Endothelial cell of umbilical vein (primary cell): ENCODE data around the gene CNTNAP2.

Experiments used
- EZH2 ChIP-seq: IDR thresholded peaks from 2 replicates; pipeline ENCODE4 v1.6.1; 2012; ENCODE audit warnings: borderline replicate concordance, low read depth, mild to moderate bottlenecking, moderate library complexity, low read length, inconsistent platforms; ENCODE audit not compliant: severe bottlenecking
- FOS ChIP-seq: IDR thresholded peaks from 2 replicates; pipeline ENCODE4 v1.6.1; 2011; ENCODE audit warnings: mild to moderate bottlenecking, low read length, moderate library complexity, borderline replicate concordance; ENCODE audit not compliant: insufficient read depth
- GATA2 ChIP-seq: IDR thresholded peaks from 2 replicates; pipeline ENCODE4 v1.7.0; 2011; ENCODE audit warnings: low read depth, mild to moderate bottlenecking, moderate library complexity, mixed read lengths, low read length; ENCODE audit not compliant: insufficient read length, insufficient read depth
- JUN ChIP-seq: IDR thresholded peaks from 2 replicates; pipeline ENCODE4 v1.6.1; 2011; ENCODE audit warnings: borderline replicate concordance, low read depth; ENCODE audit not compliant: insufficient read length, insufficient read depth
- MYC ChIP-seq: IDR thresholded peaks from one replicate; pipeline ENCODE4 v1.6.1; 2011; ENCODE audit warnings: mild to moderate bottlenecking, low read depth, low read length
- POLR2A ChIP-seq: IDR thresholded peaks from 2 replicates; pipeline ENCODE4 v1.6.1; 2012; ENCODE audit warnings: low read depth, mild to moderate bottlenecking, control low read depth, low read length
- POLR2AphosphoS5 ChIP-seq: IDR thresholded peaks from 2 replicates; pipeline ENCODE4 v1.6.1; 2012; ENCODE audit warnings: low read depth, mild to moderate bottlenecking, control low read depth, low read length, moderate library complexity; ENCODE audit not compliant: insufficient read depth
- TF ChIP-seq, protein P1 (sequence below), 2 donors: IDR thresholded peaks; 1 replicate in 1 of 2; 2 replicates in 1 of 2; pipeline ENCODE4 v1.5.1; 2011; ENCODE audit warnings: low read length in 2 of 2, mild to moderate bottlenecking in 2 of 2, moderate library complexity in 2 of 2, control low read depth in 1 of 2, inconsistent platforms in 1 of 2, low read depth in 1 of 2; ENCODE audit not compliant: insufficient read depth in 1 of 2; ENCODE audit errors: extremely low read depth in 1 of 2
- TF ChIP-seq, protein P2 (sequence below): IDR thresholded peaks from 2 replicates; pipeline ENCODE4 v1.6.1; 2011; ENCODE audit not compliant: insufficient read depth, insufficient read length

DNA sequence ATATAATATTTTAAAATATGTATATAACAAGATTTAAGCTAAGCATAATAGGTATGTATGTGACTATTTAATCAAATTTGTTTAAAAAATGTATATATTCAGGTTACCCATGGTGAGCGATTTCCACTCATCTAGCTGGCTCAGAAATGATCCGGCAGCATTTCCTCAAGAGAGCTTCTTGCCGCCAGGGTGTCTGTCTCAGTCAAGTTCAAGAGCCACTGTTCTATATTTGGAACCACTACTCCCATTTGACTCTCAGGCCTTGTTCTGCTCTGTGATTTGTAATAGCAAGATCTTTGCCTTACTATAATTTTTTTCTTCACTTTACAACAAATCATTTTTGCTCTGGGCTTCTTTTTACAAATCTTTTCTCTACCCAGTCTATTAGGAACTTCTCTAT lies 48.7 kb upstream of the CNTNAP2 start:
- TF ChIP-seq, protein P1, sequence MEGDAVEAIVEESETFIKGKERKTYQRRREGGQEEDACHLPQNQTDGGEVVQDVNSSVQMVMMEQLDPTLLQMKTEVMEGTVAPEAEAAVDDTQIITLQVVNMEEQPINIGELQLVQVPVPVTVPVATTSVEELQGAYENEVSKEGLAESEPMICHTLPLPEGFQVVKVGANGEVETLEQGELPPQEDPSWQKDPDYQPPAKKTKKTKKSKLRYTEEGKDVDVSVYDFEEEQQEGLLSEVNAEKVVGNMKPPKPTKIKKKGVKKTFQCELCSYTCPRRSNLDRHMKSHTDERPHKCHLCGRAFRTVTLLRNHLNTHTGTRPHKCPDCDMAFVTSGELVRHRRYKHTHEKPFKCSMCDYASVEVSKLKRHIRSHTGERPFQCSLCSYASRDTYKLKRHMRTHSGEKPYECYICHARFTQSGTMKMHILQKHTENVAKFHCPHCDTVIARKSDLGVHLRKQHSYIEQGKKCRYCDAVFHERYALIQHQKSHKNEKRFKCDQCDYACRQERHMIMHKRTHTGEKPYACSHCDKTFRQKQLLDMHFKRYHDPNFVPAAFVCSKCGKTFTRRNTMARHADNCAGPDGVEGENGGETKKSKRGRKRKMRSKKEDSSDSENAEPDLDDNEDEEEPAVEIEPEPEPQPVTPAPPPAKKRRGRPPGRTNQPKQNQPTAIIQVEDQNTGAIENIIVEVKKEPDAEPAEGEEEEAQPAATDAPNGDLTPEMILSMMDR (IDR thresholded peaks at IDR 0.05; ENCODE audit: extremely low read depth in 1 of 2, insufficient read depth in 1 of 2, low read depth in 1 of 2, low read length in 2 of 2) = no peak
- TF ChIP-seq POLR2A (no peak), EZH2 (no peak), POLR2AphosphoS5 (no peak), JUN (no peak), FOS (no peak), GATA2 (no peak), MYC (no peak)
- TF ChIP-seq, protein P2, sequence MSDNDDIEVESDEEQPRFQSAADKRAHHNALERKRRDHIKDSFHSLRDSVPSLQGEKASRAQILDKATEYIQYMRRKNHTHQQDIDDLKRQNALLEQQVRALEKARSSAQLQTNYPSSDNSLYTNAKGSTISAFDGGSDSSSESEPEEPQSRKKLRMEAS = no peak
